ENCODE measurements around the gene SORCS3.

GRCh38 chr10:104795411-104795810 is 154.3 kb downstream of the SORCS3 start:
- TF ChIP-seq CTCF (IDR thresholded peaks at IDR 0.05 in 4 of 5, conservative IDR thresholded peaks at IDR 0.05 in 1 of 5) (no peak), POLR2A (IDR thresholded peaks at IDR 0.05) (no peak)
